HEK293 (cell line): ENCODE results near the gene ANTXR2.

ENCODE experiments used
- CTCF ChIA-PET: fragments of 350-600 bp; formaldehyde crosslinking; extraction: SDS; loops from one replicate; lab custom pipeline; 2021; ENCODE audit warnings: antibody characterized with exemption; lab: Yijun Ruan, JAX
- POLR2A ChIA-PET: fragments of 300-600 bp; formaldehyde crosslinking; extraction: SDS; loops from one replicate; lab custom pipeline; 2020; ENCODE audit warnings: antibody characterized with exemption, inconsistent platforms; lab: Yijun Ruan, JAX
- H3K27ac ChIP-seq: fragments of 200-500 bp; sonication (Bioruptor generic); 2 replicates; pipeline ENCODE4 v1.5.1; 2014; ENCODE audit warnings: low read depth, low read length, control low read depth, inconsistent platforms; ENCODE audit errors: extremely low read depth
- H3K36me3 ChIP-seq, 2 experiments: fragments of 200-500 bp in 1 of 2; sonication (Bioruptor generic) in 1 of 2; 1 replicate in 1 of 2; 2 replicates in 1 of 2; pipeline ENCODE4 v1.5.1; 2014 to 2017; ENCODE audit warnings: inconsistent platforms in 2 of 2, low read length in 2 of 2; ENCODE audit not compliant: control insufficient read depth in 2 of 2, insufficient read depth in 1 of 2
- H3K4me1 ChIP-seq: fragments of 200-500 bp; sonication (Bioruptor generic); 2 replicates; pipeline ENCODE4 v1.5.1; 2014; ENCODE audit warnings: mild to moderate bottlenecking, low read length, inconsistent platforms; ENCODE audit not compliant: control insufficient read depth, insufficient read depth
- H3K4me3 ChIP-seq: 2 replicates; pipeline ENCODE4 v1.5.1; 2011; ENCODE audit warnings: low read depth, mild to moderate bottlenecking, control low read depth, low read length, moderate library complexity
- H3K9me3 ChIP-seq: fragments of 200-500 bp; sonication (Bioruptor generic); 2 replicates; pipeline ENCODE4 v1.5.1; 2014; ENCODE audit warnings: low read depth, low read length, inconsistent platforms; ENCODE audit not compliant: control insufficient read depth, insufficient read depth
- BCL11A ChIP-seq: fragments of 450-650 bp; formaldehyde crosslinking; IDR thresholded peaks from 2 replicates; pipeline ENCODE4 v1.5.1; 2016; ENCODE audit warnings: low read depth, missing biosample characterization, missing genetic modification characterization
- BCL11B ChIP-seq: fragments of 450-650 bp; formaldehyde crosslinking; IDR thresholded peaks from 2 replicates; pipeline ENCODE4 v1.5.1; 2016; ENCODE audit warnings: low read depth, missing biosample characterization, missing genetic modification characterization
- GLIS1 ChIP-seq: fragments of 450-650 bp; formaldehyde crosslinking; IDR thresholded peaks from 2 replicates; pipeline ENCODE4 v1.5.1; 2016; ENCODE audit warnings: missing biosample characterization, missing genetic modification characterization
- KLF10 ChIP-seq: fragments of 450-650 bp; IDR thresholded peaks from 2 replicates; pipeline ENCODE4 v1.5.1; 2018; ENCODE audit warnings: missing biosample characterization, mild to moderate bottlenecking, missing genetic modification characterization
- KLF8 ChIP-seq: fragments of 450-650 bp; formaldehyde crosslinking; IDR thresholded peaks from 2 replicates; pipeline ENCODE4 v1.5.1; 2016; ENCODE audit warnings: missing biosample characterization, missing genetic modification characterization
- MEIS1 ChIP-seq: sonication (generic); formaldehyde crosslinking; IDR thresholded peaks from 2 replicates; pipeline ENCODE4 v1.8.1; 2022; ENCODE audit warnings: missing genetic modification reagents, mild to moderate bottlenecking, borderline replicate concordance
- SCRT1 ChIP-seq: fragments of 450-650 bp; formaldehyde crosslinking; IDR thresholded peaks from 2 replicates; pipeline ENCODE4 v1.5.1; 2016; ENCODE audit warnings: missing biosample characterization, missing genetic modification characterization, borderline replicate concordance
- WT1 ChIP-seq: fragments of 450-650 bp; formaldehyde crosslinking; IDR thresholded peaks from 2 replicates; pipeline ENCODE4 v1.5.1; 2016; ENCODE audit warnings: missing biosample characterization, missing genetic modification characterization
- ZFP41 ChIP-seq: fragments of 450-650 bp; formaldehyde crosslinking; IDR thresholded peaks from 2 replicates; pipeline ENCODE4 v1.5.1; 2016; ENCODE audit warnings: missing biosample characterization, missing genetic modification characterization, borderline replicate concordance
- ZFP69B ChIP-seq: fragments of 450-650 bp; formaldehyde crosslinking; IDR thresholded peaks from 2 replicates; pipeline ENCODE4 v1.5.1; 2016; ENCODE audit warnings: missing biosample characterization, missing genetic modification characterization
- ZNF133 ChIP-seq: fragments of 450-650 bp; formaldehyde crosslinking; IDR thresholded peaks from 2 replicates; pipeline ENCODE4 v1.5.1; 2016; ENCODE audit warnings: missing biosample characterization, missing genetic modification characterization
- ZNF155 ChIP-seq: fragments of 450-650 bp; formaldehyde crosslinking; IDR thresholded peaks from 2 replicates; pipeline ENCODE4 v1.5.1; 2016; ENCODE audit warnings: missing biosample characterization, missing genetic modification characterization
- ZNF169 ChIP-seq: fragments of 450-650 bp; formaldehyde crosslinking; IDR thresholded peaks from 2 replicates; pipeline ENCODE4 v1.5.1; 2016; ENCODE audit warnings: missing biosample characterization, missing genetic modification characterization
- ZNF214 ChIP-seq: fragments of 450-650 bp; formaldehyde crosslinking; IDR thresholded peaks from 2 replicates; pipeline ENCODE4 v1.5.1; 2017; ENCODE audit warnings: missing biosample characterization, mild to moderate bottlenecking, missing genetic modification characterization, borderline replicate concordance
- ZNF23 ChIP-seq: fragments of 450-650 bp; formaldehyde crosslinking; IDR thresholded peaks from 2 replicates; pipeline ENCODE4 v1.5.1; 2016; ENCODE audit warnings: missing biosample characterization, missing genetic modification characterization, borderline replicate concordance
- ZNF302 ChIP-seq: fragments of 450-650 bp; formaldehyde crosslinking; IDR thresholded peaks from 2 replicates; pipeline ENCODE4 v1.5.1; 2016; ENCODE audit warnings: missing biosample characterization, missing genetic modification characterization, low read depth
- ZNF324 ChIP-seq: fragments of 450-650 bp; formaldehyde crosslinking; IDR thresholded peaks from 2 replicates; pipeline ENCODE4 v1.5.1; 2016; ENCODE audit warnings: missing biosample characterization, missing genetic modification characterization
- ZNF341 ChIP-seq: fragments of 450-650 bp; formaldehyde crosslinking; IDR thresholded peaks from 2 replicates; pipeline ENCODE4; 2016; ENCODE audit warnings: low read depth, missing biosample characterization, missing genetic modification characterization
- ZNF354C ChIP-seq: fragments of 450-650 bp; formaldehyde crosslinking; IDR thresholded peaks from 2 replicates; pipeline ENCODE4 v1.5.1; 2016; ENCODE audit warnings: missing biosample characterization, missing genetic modification characterization, low read depth, borderline replicate concordance
- ZNF391 ChIP-seq: fragments of 450-650 bp; formaldehyde crosslinking; IDR thresholded peaks from 2 replicates; pipeline ENCODE4 v1.5.1; 2016; ENCODE audit warnings: low read depth, missing biosample characterization, missing genetic modification characterization, borderline replicate concordance
- ZNF394 ChIP-seq: fragments of 450-650 bp; formaldehyde crosslinking; IDR thresholded peaks from 2 replicates; pipeline ENCODE4 v1.5.1; 2016; ENCODE audit warnings: missing biosample characterization, missing genetic modification characterization, mild to moderate bottlenecking, moderate library complexity, borderline replicate concordance
- ZNF433 ChIP-seq: fragments of 450-650 bp; formaldehyde crosslinking; IDR thresholded peaks from 2 replicates; pipeline ENCODE4 v1.5.1; 2016; ENCODE audit warnings: missing biosample characterization, missing genetic modification characterization, low read depth
- ZNF521 ChIP-seq: fragments of 450-650 bp; formaldehyde crosslinking; IDR thresholded peaks from 2 replicates; pipeline ENCODE4 v1.5.1; 2017; ENCODE audit warnings: missing biosample characterization, mild to moderate bottlenecking, missing genetic modification characterization
- ZNF549 ChIP-seq: fragments of 450-650 bp; IDR thresholded peaks from 2 replicates; pipeline ENCODE4 v1.5.1; 2018; ENCODE audit warnings: missing biosample characterization, missing genetic modification characterization, mild to moderate bottlenecking, inconsistent platforms, moderate library complexity
- ZNF555 ChIP-seq: fragments of 450-650 bp; formaldehyde crosslinking; conservative IDR thresholded peaks from 2 replicates; pipeline ENCODE4 v1.5.1; 2017; ENCODE audit warnings: missing biosample characterization, mild to moderate bottlenecking, missing genetic modification characterization, inconsistent platforms
- ZNF571 ChIP-seq: fragments of 450-650 bp; formaldehyde crosslinking; IDR thresholded peaks from 2 replicates; pipeline ENCODE4 v1.5.0; 2017; ENCODE audit warnings: missing biosample characterization, missing genetic modification characterization
- ZNF600 ChIP-seq: fragments of 450-650 bp; formaldehyde crosslinking; IDR thresholded peaks from 2 replicates; pipeline ENCODE4 v1.5.1; 2016; ENCODE audit warnings: missing biosample characterization, missing genetic modification characterization
- ZNF626 ChIP-seq: fragments of 450-650 bp; sonication (Bioruptor Pico); formaldehyde crosslinking; IDR thresholded peaks from 2 replicates; pipeline ENCODE4 v1.5.1; 2018; ENCODE audit warnings: missing biosample characterization, missing genetic modification characterization, inconsistent platforms
- ZNF629 ChIP-seq: fragments of 450-650 bp; formaldehyde crosslinking; IDR thresholded peaks from 2 replicates; pipeline ENCODE4 v1.5.1; 2017; ENCODE audit warnings: missing biosample characterization, missing genetic modification characterization
- ZNF776 ChIP-seq: fragments of 450-650 bp; formaldehyde crosslinking; IDR thresholded peaks from 2 replicates; pipeline ENCODE4 v1.5.0; 2017; ENCODE audit warnings: missing biosample characterization, missing genetic modification characterization, borderline replicate concordance
- ZNF843 ChIP-seq: fragments of 450-650 bp; formaldehyde crosslinking; IDR thresholded peaks from 2 replicates; pipeline ENCODE4 v1.5.1; 2016; ENCODE audit warnings: missing biosample characterization, missing genetic modification characterization
- TF ChIP-seq, protein P1 (sequence below): fragments of 450-650 bp; formaldehyde crosslinking; IDR thresholded peaks from 2 replicates; pipeline ENCODE4 v1.5.1; 2016; ENCODE audit warnings: missing biosample characterization, missing genetic modification characterization
- TF ChIP-seq, protein P2 (sequence below): fragments of 450-650 bp; IDR thresholded peaks from 2 replicates; pipeline ENCODE4 v1.5.1; 2018; ENCODE audit warnings: missing biosample characterization, missing genetic modification characterization
- TF ChIP-seq, protein P3 (sequence below): fragments of 450-650 bp; formaldehyde crosslinking; IDR thresholded peaks from 2 replicates; pipeline ENCODE4 v1.5.1; 2017; ENCODE audit warnings: missing biosample characterization, missing genetic modification characterization

ANTXR2 gene

DNA sequence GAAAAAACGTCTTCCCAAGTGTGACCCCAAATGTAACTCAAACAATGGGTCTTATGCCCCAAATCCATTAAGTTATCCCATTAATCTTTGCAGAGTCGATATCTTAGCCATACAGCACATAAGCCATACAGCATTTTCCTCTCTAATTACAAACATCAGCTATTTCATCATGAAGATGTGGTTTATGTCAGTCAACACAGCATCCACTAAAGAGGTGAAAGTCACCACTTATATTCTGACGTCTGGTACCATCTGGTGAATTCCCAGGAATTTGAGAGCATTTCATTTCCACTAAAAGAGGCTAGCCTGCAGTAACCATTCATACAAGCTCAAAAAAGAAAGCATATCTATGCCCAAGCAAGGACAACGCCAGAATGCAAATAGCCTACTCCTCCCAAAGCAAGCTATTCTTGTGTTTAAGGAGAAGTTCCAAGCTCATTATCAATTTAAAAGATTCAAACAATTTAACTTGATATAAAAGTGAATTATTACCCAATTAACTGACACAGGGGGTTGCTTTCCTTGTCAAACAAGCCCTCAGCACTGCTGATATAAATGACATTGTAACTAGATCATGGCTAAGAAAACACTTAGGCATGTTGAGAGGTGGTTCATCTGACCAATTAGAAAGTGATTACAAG, 203.3 kb downstream of the ANTXR2 start:
- POLR2A ChIA-PET, result no interaction called here
- H3K27ac ChIP-seq, result no peak overlapping the region
- no peaks in the 10 kb centered on the region for H3K4me1 ChIP-seq
- CTCF ChIA-PET, result no interaction called here
- no peaks in the 10 kb centered on the region for H3K9me3 ChIP-seq
- H3K4me3 ChIP-seq, result no peak overlapping the region
- TF ChIP-seq ZNF394 (tag by site-specific recombination) (no peak), ZNF555 (tag by site-specific recombination) (no peak), ZNF23 (tag by site-specific recombination) (no peak), ZNF155 (no peak), ZFP69B (tag by site-specific recombination) (no peak), ZNF133 (peak; percentile 33; the same call in 1 of the 2 replicates), ZNF354C (tag by site-specific recombination) (no peak), ZNF214 (tag by site-specific recombination) (no peak), BCL11A (tag by site-specific recombination) (no peak), ZFP41 (no peak), ZNF391 (tag by site-specific recombination) (no peak), ZNF626 (tag by site-specific recombination) (no peak), BCL11B (tag by site-specific recombination) (no peak), ZNF629 (tag by site-specific recombination) (no peak), KLF10 (tag by site-specific recombination) (no peak), GLIS1 (tag by site-specific recombination) (peak; percentile 37; the same call in 1 of the 2 replicates), ZNF571 (tag by site-specific recombination) (no peak), ZNF776 (tag by site-specific recombination) (no peak), WT1 (tag by site-specific recombination) (0 out of 2 replicates have a peak, but pooled peaks have one; percentile 24), ZNF843 (0 out of 2 replicates have a peak, but pooled peaks have one; percentile 25), ZNF324 (tag by site-specific recombination) (no peak), MEIS1 (CRISPR knock-in tag) (no peak), ZNF302 (tag by site-specific recombination) (no peak), ZNF549 (tag by site-specific recombination) (no peak)
- TF ChIP-seq, protein P1, sequence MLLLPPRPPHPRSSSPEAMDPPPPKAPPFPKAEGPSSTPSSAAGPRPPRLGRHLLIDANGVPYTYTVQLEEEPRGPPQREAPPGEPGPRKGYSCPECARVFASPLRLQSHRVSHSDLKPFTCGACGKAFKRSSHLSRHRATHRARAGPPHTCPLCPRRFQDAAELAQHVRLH (tag by site-specific recombination), result no peak
- TF ChIP-seq, protein P2, sequence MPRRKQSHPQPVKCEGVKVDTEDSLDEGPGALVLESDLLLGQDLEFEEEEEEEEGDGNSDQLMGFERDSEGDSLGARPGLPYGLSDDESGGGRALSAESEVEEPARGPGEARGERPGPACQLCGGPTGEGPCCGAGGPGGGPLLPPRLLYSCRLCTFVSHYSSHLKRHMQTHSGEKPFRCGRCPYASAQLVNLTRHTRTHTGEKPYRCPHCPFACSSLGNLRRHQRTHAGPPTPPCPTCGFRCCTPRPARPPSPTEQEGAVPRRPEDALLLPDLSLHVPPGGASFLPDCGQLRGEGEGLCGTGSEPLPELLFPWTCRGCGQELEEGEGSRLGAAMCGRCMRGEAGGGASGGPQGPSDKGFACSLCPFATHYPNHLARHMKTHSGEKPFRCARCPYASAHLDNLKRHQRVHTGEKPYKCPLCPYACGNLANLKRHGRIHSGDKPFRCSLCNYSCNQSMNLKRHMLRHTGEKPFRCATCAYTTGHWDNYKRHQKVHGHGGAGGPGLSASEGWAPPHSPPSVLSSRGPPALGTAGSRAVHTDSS (tag by site-specific recombination), result no peak
- no peaks in the 10 kb centered on the region for H3K36me3 ChIP-seq

DNA sequence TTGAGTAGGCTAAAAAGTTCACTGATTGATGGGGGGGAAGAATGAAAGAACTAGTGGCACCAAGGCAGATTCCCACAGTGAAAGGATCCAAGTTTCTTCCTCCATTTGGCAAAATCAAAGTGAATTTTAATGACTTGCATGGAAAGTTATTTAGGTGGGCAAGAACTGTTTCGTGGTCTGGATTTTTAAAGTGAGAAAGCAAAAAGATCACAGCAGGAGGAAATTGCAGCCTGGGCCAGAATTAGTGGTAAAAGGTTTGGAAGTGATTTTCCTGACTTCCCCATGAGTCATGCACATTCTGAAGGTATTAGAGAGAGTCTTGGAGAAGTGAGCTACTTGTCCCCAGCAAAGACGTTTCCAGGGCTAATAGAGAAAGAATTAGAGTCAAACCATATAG, 207.8 kb downstream of the ANTXR2 start:
- POLR2A ChIA-PET, result no interaction called here
- TF ChIP-seq ZNF433 (tag by site-specific recombination), result no peak
- no peak for TF ChIP-seq SCRT1 (tag by site-specific recombination)
- no peak for TF ChIP-seq ZNF600 (tag by site-specific recombination)
- no peak for TF ChIP-seq ZFP41
- no peak for TF ChIP-seq KLF8
- no peak for TF ChIP-seq ZNF341
- TF ChIP-seq ZNF571 (tag by site-specific recombination), result no peak
- TF ChIP-seq, protein P3, sequence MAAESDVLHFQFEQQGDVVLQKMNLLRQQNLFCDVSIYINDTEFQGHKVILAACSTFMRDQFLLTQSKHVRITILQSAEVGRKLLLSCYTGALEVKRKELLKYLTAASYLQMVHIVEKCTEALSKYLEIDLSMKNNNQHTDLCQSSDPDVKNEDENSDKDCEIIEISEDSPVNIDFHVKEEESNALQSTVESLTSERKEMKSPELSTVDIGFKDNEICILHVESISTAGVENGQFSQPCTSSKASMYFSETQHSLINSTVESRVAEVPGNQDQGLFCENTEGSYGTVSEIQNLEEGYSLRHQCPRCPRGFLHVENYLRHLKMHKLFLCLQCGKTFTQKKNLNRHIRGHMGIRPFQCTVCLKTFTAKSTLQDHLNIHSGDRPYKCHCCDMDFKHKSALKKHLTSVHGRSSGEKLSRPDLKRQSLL (tag by site-specific recombination), result no peak
- TF ChIP-seq, protein P2 (tag by site-specific recombination), result no peak
- no peak for TF ChIP-seq ZNF169 (tag by site-specific recombination)
- no peak for TF ChIP-seq ZNF521 (tag by site-specific recombination)

More for the DNA sequence above, 207.8 kb downstream of the ANTXR2 start:
- H3K27ac ChIP-seq, result no peak overlapping the region
- no peaks in the 10 kb centered on the region for H3K4me1 ChIP-seq
- H3K9me3 ChIP-seq, result no peaks in the 10 kb centered on the region
- H3K4me3 ChIP-seq, result no peak overlapping the region
- CTCF ChIA-PET, result no interaction called here
- no peaks in the 10 kb centered on the region for H3K36me3 ChIP-seq
